ENCODE results near the gene EXO5. TPM values are rescaled to one million over a fixed set of nuclear protein-coding genes. Genes with fewer than 3 reads are reported as not detected.
"Not testable (repeated sequence)": the region's sequence is repeated elsewhere in the genome, so short reads cannot be mapped to it uniquely, and the experiment has no call there.

The EXO5 gene
- 7.7 TPM for total RNA-seq

GRCh38 chr1:40508375-40509341 lies at the start of gene EXO5:
Gene EXO5 (plus strand): TSS chr1:40508767. CDS start chr1:40514545, 5,778 bp downstream.
- peak; percentile 43 for DNase-seq

DNA sequence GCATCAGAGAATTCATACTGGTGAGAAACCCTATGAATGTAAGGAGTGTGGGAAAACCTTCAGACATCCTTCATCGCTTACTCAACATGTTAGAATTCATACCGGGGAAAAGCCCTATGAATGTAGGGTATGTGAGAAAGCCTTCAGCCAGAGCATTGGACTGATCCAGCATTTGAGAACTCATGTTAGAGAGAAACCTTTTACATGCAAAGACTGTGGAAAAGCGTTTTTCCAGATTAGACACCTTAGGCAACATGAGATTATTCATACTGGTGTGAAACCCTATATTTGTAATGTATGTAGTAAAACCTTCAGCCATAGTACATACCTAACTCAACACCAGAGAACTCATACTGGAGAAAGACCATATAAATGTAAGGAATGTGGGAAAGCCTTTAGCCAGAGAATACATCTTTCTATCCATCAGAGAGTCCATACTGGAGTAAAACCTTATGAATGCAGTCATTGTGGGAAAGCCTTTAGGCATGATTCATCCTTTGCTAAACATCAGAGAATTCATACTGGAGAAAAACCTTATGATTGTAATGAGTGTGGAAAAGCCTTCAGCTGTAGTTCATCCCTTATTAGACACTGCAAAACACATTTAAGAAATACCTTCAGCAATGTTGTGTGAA lies 45.5 kb upstream of the EXO5 start:
- no peak for DNase-seq

DNA sequence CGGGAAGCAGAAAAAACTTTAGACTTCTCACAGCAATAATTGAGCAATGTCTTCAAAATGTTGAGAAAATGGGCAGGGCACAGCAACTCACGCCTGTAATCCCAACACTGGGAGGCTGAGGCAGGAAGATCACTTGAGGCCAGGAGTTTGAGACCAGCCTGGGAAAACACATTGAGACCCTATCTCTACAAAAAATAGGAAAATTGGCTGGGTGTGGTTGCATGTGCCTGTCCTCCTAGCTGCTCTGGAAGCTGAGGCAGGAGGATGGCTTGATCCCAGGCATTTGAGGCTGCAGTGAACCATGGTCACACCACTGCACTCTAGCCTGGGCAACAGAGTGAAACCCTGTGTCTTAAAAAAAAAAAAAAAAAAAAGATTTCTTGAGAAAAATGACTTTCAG lies 39.2 kb upstream of the EXO5 start:
- no peak for DNase-seq

DNA sequence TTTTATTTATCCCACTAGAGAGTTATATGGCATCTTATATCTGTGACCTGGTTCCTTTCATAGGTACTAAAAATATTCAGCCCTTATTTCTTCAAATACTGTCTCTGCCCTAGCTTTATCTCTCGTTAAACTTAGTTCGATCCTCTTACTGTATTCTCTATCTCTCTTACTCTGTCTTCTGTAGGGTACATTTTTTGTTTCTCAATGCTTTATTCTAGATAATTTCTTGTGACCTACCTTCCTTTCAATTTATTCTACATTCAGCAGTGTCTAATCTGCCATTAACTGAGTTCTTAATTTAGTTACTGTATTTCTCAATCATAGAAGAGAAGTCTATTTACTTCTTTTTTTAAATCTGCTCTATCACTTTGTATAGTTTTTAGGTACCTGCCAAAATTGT lies 33.3 kb upstream of the EXO5 start:
- no peak for DNase-seq

DNA sequence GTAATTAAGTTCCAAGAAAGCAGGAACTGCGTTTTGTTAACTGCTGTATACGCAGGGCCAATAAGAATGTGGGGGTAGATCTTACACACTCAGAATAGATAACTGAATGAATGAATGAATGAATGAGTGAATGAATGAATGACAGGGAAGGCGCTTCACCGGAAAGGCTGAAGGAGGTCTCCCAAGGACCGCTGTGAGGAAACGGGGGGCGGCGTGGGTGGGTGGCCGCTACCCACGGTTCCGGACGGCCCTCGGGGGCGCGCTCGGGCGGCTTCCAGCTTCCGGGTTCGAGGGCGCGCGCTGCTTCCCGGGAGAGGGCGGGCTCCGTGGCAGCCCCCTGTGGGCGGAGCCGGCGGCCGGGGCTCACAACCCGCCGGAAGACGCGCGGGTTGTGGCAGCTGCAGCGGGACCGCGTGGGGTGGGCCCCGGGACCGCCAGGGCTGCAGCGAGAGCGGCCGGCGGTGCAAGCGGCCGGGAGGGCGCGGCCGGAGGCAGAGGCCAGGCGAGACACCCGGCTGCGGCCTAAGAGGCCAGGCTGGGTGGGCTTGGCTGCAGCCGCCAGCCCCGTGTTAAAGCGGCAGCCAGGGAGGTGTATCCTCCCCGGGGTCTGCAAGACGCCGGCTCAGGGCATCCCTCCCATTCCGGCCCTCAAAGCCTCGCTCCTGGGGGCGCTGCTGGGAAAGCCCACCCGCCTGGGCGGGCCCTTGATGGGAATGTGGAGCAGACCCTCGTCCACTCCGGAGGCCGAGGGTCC lies 31.5 kb upstream of the EXO5 start, which contains the start of gene ZFP69:
Gene ZFP69, plus strand, starts transcription at position 367 of the 754 bp plus-strand sequence. CDS start 2,072 bp downstream, outside the sequence.
- peak; percentile 57 for DNase-seq

DNA sequence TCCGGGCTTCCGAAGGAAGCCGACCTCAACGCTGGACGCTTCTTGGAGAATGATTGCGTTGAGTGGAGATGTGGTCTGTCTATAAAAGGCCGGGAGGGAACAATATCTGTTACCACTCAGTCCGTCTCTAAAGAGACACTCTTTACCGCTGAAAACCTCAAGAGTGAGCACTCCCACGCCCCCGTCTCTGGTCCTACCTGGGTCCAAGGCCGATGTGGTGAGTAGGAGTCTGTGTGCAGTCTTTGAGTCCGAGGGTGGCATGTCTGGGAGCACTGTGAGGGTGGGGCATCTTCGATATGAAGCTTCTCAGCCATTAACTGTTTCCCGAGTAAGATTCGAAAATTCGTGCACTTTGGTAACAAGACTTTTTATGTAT lies 30.9 kb upstream of the EXO5 start:
- no peak for DNase-seq

GRCh38 chr1:40478276-40478675 lies 30.3 kb upstream of the EXO5 start:
- DNase-seq, result no peak

GRCh38 chr1:40479156-40479555 lies 29.4 kb upstream of the EXO5 start:
- no peak for DNase-seq

- no peak for DNase-seq
Observed at GRCh38 chr1:40495315-40495903, 13.2 kb upstream of the EXO5 start.

- not testable (repeated sequence) for DNase-seq
Observed at GRCh38 chr1:40502651-40503050, 5.9 kb upstream of the EXO5 start.

GRCh38 chr1:40507973-40508372 lies 594 bp upstream of the EXO5 start:
- no peak for DNase-seq

GRCh38 chr1:40519517-40519916 lies 10.9 kb downstream of the EXO5 start:
- no peak for DNase-seq

DNA sequence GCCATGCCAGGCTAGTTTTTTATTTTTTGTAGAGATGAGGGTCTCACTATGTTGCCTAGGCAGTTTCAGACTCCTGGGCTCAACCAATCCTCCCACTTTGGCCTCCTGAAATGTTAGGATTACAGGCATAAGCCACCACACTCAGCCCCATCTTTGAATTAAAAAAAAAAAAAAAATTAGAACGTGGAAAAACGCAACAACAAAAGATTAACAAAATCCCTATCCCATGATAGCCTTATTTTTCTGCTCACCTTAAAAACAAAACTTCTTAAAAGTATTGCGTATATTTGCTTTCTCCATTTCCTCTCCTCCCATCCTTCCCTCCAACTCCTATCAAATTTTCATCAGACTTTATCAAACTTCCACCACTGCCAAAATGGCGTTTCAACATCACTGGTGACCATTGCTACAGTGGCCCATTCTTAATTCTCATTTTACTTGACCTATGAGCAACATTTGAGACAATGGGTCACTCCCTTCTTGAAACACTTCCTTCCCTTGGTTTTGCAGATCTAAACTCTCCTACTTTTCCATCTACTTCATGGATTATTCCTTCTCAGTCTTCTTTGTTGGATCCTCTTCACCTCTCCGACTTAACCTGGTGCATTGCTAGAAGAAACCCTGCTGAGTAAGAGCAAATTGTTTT lies 22.3 kb downstream of the EXO5 start:
- DNase-seq, result peak; percentile 61

DNA sequence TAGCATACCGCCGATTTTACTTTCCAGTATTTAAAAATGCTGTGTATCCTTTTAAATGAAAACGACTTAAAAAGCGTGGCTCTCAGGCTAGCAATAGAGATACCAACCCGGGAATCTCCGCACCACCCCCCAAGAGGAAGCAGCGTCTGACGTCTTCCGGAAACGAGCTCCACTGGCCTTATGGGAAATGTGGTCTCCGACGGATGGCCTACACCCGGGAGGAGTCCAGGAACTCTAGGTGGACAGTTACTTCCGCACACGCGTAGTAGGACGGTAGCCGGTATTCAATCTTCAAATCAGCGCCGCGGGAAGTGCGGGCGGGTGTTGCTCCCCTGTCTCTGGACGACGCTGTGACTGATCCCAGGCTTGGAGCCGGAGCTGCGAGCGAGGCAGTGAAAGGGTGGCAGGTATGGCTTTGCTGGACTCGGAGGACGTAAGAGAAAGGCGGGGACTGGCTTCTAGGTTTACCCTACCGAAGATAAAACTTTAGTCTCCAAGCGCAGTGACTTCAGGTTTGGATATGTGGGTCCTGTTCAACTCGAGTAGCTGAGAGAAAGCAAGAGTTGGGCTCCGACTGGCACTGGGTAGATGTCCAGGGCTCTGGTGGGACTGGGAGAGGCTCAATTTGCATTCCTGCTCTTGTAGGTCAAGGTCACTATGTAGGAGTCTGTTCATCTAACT lies 23.0 kb downstream of the EXO5 start, which contains the start of gene ZNF684:
Gene ZNF684, plus strand, starts transcription at position 257 of the 681 bp plus-strand sequence. CDS start 1,530 bp downstream, outside the sequence.
- peak; percentile 91 for DNase-seq

DNA sequence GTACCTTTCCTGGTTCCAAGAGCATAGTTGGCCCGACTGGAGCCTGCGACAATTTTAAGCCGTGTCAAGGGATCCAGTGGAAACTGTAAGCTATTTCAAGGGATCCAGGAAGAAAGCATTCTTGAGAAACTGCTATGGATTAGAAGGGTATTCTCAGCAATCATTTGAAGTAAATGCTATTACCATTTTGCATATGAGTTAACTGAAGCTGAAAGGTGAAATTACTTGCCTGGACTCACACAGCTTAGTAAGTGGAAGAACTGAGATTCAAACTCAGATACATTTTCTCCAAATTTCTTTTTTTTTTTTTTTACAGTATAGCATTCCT lies 23.5 kb downstream of the EXO5 start:
- peak; percentile 33 for DNase-seq

DNA sequence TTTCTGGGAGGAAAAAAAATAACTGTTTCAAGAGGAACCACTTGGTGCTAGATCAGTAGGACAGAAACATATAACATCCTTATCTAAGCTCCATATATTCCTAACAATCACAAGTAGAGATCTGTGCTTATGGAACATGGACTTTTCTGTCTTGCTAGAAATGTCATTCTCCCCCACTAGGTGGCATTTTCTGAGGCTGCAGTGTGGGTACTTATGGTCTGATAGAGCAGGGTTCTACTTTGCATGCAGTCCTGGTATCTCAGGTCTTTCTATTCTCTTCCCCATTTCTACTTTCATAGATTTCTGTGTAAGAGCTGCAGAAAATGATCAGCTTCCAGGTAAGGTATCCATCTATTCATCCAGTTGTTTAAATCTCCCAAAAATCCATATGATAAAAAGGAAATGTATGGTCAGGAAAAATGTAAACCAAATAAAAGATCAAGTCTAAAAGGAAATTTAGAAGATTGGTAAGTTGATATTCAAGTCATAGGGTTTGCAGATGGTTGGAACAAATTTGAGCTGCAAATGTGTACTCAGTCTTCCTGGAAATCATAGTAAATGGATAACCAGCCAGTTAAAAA lies 24.4 kb downstream of the EXO5 start:
- peak; percentile 15 for DNase-seq

GRCh38 chr1:40534589-40534988 lies 26.0 kb downstream of the EXO5 start:
- DNase-seq, result no peak

DNA sequence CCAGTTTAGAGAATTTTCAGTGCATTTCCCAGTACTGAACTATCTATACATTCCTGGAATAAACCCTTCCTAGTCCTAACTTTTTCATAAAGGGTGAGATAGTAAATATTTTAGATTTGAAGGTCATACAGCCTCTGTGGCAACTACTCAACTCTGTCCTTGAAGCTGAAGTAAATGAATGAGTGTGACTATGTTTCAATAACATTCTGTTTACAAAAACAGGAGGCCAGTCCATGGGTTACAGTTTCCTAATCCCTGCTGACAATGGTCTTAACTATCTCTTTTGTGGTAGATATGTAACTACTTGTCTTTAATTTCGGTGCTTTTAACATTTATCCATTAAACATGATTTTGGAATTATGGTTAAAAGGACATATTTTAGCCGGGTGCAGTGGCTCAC lies 27.2 kb downstream of the EXO5 start:
- DNase-seq, result no peak

GRCh38 chr1:40539338-40539737 lies 30.8 kb downstream of the EXO5 start:
- DNase-seq, result no peak

- DNase-seq, result no peak
Observed at GRCh38 chr1:40546957-40547356, 38.4 kb downstream of the EXO5 start.

GRCh38 chr1:40553017-40553416 lies 44.5 kb downstream of the EXO5 start:
- DNase-seq, result no peak

Data from skin of body (tissue), 2 donors.